ENCODE results near the gene CDC7.

GRCh38 chr1:91545506-91546300 lies 45.1 kb downstream of the CDC7 start:
- no peak for TF ChIP-seq YY1 (tag by site-specific recombination; IDR thresholded peaks at IDR 0.05)
- TF ChIP-seq CTCF (tag by site-specific recombination; IDR thresholded peaks at IDR 0.05) = no peak

Data from HEK293 (cell line).